NCI-H1417 (cell line): ENCODE data around the gene CNTD1.

Source experiments
- DNase-seq, 3 experiments: peaks; one replicate each; lab custom pipeline; 2025; lab: John Stamatoyannopoulos, UW

CNTD1 gene

DNA sequence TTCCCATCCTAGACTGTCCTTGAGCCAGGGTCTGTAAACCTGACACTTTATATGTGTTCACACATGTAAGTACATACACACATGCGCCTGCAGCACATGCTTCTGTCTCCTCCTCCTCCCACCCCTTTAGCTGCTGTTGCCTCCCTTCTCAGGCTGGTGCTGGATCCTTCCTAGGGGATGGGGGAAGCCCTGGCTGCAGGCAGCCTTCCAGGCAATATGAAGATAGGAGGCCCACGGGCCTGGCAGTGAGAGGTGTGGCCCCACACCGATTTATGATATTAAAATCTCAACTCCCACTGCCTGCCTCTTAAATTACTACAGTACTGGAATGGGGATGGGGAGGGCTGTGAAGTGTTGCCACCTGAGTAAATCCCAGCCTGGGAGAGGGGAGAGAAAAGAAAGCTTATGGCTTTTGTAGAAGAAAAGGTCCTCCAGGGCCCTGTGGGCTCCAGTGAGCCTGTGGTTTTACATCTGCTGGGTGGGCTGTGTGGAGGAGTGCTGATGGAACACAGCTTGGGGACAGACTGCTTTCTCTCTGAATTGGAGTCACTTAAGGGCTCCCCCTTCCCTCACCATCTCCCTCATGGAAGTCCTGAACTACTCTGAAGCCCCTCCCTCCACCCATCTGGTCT, 19.2 kb upstream of the CNTD1 start:
- DNase-seq = no peak

DNA sequence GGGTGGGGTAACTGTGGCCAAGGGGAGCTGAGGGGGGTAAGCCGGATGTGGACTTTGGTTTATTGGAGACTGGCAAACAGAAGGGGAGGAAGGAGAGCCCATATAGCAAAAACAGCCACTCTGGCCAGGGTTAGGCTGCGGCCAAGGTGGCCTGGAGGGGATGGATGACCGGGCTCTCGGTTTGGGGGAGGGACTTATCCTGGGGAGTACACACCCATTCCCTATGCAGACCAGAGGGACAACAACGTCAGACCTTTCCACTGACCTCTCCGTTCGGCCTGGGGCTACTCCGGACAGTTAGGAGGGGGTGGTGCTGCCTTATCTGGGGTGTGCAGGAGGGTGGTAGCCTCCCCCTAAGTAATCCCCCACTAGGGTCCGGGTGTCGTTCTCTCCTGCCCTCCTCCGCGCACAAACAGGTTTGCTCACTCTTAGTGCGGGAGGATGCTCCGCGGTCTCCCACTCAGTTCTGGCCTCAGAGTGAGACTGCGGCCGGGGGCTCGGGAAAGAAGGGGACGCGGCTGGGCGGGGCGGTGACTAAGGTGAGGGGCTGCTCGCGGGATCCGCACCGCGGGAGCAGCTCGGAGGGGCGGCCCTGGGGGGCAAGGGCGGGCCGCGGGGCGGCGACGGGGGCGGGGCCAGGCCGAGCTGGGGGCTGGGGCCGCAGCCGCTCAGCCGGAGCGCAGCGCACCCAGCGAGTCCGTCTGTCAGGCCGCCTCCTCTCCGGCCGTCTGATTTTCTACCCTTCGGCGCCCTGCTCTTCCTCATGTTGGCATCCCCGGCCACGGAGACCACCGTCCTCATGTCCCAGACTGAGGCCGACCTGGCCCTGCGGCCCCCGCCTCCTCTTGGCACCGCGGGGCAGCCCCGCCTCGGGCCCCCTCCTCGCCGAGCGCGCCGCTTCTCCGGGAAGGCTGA, 18.5 kb upstream of the CNTD1 start, which contains the start of gene WNK4:
WNK4 (plus strand) TSS at position 675 of the 915 bp plus-strand sequence; CDS start at position 764, 89 bp downstream.
- DNase-seq = no peak

DNA sequence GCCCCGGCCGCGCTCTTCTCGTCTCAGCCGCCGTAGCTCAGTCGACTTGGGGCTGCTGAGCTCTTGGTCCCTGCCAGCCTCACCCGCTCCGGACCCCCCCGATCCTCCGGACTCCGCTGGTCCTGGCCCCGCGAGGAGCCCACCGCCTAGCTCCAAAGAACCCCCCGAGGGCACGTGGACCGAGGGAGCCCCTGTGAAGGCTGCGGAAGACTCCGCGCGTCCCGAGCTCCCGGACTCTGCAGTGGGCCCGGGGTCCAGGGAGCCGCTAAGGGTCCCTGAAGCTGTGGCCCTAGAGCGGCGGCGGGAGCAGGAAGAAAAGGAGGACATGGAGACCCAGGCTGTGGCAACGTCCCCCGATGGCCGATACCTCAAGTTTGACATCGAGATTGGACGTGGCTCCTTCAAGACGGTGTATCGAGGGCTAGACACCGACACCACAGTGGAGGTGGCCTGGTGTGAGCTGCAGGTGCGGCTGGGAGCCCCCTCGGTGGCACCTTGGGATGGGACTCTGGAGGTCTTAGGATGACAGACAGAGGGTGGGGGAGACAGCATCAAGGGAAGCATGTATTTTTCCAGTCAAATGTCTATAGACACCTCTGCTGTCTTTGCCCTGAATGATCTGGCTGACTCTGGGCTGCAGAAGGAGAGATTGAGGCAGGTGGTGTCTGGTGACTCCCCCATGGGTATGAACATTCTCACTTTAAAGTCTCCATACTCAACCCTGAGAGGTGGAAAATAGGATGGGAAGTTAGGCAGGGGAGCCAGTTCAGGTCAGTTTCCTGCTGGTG, 17.6 kb upstream of the CNTD1 start:
- DNase-seq = no peak

DNA sequence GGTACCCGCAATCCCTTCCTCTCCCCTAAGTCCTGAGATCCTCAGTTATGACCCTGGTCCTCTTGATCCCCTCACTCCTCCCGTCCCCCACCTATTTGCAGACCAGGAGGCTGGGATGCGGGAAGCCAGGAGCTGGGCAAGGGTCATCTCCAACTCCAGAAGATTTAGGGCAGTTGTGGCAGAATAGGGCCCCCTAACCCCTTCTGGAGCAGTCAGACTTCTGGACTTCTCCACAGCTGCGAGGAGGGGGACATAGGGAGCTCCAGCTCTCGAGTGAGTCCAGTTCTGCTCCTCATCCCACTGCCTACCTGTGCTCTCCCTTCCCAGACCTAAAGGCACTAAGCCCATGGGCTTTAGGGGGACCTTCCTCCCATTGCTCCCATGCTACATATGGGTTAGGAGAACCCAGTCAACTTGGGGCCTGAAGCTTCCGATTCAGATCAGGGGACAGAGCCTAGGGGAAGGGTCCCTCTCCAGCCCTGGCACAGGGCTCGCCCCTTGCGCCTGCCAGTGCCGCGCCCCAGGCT, 17.0 kb upstream of the CNTD1 start:
- DNase-seq = no peak

DNA sequence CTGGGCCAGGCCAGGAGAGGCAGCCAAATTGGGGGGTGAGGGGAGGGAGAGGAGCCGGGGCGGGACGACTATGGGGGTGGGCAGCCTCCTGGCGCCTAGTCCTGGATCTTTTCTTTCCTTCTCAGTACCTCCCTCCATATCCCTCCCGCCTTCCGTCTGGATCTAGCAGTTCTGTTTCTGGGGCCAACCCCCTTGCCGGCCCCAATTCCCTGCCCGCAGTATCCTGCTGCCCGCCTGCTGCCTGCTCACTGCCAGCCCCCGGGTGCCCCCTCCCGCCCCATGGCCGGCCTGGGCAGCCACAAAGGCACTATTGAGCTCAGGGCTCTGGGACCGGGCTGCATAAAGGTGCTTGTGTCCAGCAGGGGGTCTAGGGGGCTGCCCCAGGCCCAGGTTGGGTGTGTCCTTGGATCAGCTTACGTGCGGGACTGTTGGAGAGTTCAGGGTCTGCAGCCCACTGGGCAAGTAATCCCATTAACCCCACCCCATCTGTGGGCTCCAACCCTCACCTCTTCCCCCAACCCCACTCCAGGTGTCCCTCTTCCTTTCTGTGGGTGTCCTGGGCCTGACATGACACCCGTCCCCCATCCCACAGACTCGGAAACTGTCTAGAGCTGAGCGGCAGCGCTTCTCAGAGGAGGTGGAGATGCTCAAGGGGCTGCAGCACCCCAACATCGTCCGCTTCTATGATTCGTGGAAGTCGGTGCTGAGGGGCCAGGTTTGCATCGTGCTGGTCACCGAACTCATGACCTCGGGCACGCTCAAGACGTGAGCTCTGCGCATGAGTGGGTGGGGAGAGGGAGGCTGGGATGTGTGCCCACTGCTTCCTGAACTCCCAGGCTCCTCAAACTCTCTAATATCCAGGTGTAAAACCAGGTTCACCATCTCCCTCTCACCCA, 16.2 kb upstream of the CNTD1 start:
- DNase-seq = no peak

DNA sequence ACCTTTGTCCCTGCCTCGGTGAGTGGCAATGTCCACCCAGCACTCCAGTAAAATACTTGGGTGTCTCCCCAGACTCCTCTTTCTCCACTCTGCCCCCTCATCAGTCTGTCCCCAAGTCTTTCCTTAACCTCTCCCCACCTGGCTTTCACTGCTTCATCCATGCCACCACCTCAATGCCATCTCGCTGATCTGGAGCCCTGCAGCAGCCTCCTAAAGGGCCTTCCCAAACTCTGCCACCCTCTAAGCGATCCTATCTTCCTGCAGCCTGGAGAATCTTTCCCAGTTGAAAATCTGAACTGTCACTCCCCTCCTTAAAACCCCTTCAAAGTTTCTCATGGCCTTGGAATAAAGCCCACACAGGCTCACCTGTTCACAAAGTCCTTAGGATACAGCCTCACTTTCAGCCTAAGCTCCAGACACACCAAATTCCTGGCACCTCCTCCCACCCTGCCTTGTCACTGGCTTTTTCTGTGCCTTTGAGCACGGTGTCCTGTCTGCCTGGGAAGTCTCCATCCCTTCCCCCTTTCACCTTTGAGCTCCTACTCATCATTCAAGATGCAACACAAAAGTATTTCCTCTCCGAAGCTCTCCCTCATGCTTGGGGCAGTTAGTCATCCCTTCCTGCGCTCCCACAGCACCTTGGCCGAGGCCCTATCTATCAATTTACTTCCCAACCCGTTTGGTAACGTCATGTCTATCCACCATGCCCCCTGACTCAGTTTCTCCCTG, 15.4 kb upstream of the CNTD1 start:
- DNase-seq = no peak

DNA sequence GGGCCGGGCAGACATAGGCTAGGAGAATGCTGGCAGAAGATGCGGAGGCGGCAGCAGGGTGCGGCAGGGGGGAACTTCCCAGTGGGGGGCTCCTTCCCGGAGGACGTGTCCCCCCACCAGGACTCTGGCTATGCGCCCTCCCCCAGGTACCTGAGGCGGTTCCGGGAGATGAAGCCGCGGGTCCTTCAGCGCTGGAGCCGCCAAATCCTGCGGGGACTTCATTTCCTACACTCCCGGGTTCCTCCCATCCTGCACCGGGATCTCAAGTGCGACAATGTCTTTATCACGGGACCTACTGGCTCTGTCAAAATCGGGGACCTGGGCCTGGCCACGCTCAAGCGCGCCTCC, 14.9 kb upstream of the CNTD1 start:
- DNase-seq = no peak

DNA sequence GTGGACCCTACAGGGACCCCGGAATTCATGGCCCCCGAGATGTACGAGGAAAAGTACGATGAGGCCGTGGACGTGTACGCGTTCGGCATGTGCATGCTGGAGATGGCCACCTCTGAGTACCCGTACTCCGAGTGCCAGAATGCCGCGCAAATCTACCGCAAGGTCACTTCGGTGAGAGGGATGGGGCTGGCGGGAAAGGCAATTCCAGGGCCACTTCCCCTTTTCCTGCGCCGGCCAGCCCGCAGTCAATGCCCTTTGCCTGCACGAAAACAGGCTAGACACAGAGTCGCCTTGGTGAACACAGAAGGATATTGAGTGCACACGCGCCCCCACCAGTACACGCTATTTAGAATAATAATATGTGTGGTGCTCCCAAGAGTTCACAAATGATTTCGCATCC, 14.3 kb upstream of the CNTD1 start:
- DNase-seq = no peak

DNA sequence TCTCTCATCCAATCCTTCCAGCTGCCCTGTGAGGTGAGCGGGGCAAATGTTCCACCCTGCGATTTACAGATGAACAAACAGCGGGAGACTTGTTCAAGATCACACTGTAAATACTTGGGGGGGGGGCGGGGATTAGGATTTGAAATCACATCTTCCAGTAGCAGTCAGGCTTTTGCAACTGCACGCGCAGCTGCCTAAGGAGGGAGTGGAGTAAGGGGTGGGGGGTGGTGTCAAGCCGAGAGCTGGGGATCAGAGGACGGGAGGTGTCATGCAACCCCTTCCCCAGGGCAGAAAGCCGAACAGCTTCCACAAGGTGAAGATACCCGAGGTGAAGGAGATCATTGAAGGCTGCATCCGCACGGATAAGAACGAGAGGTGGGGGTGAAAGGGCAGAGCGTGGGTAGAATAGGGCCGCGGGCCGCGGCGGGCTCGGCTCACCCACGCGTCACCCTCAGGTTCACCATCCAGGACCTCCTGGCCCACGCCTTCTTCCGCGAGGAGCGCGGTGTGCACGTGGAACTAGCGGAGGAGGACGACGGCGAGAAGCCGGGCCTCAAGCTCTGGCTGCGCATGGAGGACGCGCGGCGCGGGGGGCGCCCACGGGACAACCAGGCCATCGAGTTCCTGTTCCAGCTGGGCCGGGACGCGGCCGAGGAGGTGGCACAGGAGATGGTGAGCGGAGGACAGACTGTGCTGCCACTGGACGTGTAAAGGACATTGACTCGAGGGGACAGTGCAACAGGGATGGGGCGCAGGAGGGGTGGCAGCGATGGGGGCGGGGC, 13.7 kb upstream of the CNTD1 start:
- no peak for DNase-seq

DNA sequence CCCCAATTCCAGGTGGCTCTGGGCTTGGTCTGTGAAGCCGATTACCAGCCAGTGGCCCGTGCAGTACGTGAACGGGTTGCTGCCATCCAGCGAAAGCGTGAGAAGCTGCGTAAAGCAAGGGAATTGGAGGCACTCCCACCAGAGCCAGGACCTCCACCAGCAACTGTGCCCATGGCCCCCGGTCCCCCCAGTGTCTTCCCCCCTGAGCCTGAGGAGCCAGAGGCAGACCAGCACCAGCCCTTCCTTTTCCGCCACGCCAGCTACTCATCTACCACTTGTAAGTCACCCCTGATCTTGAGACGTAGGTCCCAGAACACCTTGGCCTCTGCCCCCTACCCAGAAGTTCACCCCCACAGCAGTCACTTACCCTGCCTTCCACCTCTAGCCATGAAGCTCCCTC, 11.4 kb upstream of the CNTD1 start:
- no peak for DNase-seq

DNA sequence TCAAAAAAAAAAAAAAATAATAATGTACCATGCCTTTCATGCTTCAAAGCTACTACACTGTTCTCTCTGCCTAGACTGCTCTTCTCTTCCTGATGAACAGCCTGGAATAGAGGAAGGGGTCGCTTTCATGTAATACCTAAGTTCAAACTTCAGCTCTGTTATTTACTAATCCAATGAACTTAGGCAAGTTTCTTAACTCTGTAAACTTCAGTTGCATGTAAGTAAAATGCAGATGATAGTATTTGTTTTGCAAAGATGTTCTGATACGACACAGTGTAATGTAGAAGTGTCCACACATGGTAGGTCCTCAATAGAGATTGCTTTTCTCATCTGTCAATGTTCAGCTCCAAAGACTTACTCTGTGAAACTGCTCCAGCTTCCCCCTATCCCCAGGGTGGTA, 6.7 kb upstream of the CNTD1 start:
- no peak for DNase-seq

DNA sequence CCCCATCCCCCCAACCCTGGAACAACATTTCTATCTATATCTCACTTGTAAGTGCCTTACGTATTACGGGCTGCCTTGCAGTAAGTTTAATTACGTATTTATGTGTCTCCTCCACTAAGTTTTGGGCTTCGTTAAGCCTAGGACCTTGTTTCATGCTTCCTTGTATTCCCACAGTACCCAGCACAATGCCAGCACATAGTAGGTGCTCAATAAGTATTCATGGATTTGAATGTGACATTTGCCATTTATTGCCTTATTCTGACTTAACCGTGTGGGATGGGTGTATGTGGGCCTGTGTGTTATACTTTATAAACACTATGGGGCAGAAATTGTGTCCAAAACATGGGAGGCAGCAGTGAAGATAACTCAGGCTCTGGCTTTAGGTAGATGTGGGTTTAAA, 6.1 kb upstream of the CNTD1 start:
- no peak for DNase-seq

DNA sequence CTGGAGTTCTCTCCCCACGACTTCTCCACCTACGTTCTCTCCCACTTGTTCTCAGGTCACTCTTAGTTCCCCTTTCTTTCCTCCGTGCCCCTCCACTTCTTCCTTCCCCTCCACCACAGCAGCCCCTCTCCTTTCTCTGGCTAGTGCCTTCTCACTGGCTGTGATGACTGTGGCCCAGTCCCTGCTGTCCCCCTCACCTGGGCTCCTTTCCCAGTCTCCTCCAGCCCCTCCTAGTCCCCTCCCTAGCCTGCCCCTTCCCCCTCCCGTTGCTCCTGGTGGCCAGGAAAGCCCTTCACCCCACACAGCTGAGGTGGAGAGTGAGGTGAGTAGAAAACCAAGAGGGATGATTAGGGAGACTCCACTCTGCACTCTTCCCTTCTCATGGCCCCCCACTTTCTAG, 3.6 kb upstream of the CNTD1 start:
- no peak for DNase-seq

DNA sequence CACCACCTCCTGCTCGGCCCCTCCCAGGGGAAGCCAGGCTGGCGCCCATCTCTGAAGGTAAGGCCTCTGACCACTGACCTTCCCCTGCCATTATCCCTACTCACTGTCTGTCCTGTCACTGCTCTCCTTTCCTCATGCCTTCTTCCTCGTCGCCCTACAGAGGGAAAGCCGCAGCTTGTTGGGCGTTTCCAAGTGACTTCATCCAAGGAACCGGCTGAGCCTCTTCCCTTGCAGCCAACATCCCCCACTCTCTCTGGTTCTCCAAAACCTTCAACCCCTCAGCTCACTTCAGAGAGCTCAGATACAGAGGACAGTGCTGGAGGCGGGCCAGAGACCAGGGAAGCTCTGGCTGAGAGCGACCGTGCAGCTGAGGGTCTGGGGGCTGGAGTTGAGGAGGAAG, 3.2 kb upstream of the CNTD1 start:
- no peak for DNase-seq

DNA sequence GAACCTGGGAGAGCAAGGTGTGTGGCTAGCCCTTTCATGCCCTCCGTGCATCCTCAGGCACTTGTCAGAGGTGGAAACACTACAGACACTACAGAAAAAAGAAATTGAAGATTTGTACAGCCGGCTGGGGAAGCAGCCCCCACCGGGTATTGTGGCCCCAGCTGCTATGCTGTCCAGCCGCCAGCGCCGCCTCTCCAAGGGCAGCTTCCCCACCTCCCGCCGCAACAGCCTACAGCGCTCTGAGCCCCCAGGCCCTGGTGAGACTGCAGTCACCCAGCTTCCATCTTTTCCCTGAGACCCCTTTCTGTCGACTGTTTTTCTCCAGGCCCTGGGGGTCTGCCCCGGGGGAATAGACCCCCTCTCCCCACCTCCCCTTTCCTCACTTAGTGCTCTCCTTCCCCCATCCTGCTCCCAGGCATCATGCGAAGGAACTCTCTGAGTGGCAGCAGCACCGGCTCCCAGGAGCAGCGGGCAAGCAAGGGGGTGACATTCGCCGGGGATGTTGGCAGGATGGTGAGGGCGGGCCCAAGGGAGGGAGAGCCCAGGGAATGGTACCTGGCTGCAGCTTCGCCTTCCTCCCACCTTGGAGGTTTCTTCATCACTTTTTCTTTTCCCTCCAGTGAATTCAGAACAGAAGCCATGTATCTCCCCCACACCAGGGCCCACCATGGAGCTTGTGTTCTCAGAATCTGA, 2.4 kb upstream of the CNTD1 start:
- DNase-seq = no peak

DNA sequence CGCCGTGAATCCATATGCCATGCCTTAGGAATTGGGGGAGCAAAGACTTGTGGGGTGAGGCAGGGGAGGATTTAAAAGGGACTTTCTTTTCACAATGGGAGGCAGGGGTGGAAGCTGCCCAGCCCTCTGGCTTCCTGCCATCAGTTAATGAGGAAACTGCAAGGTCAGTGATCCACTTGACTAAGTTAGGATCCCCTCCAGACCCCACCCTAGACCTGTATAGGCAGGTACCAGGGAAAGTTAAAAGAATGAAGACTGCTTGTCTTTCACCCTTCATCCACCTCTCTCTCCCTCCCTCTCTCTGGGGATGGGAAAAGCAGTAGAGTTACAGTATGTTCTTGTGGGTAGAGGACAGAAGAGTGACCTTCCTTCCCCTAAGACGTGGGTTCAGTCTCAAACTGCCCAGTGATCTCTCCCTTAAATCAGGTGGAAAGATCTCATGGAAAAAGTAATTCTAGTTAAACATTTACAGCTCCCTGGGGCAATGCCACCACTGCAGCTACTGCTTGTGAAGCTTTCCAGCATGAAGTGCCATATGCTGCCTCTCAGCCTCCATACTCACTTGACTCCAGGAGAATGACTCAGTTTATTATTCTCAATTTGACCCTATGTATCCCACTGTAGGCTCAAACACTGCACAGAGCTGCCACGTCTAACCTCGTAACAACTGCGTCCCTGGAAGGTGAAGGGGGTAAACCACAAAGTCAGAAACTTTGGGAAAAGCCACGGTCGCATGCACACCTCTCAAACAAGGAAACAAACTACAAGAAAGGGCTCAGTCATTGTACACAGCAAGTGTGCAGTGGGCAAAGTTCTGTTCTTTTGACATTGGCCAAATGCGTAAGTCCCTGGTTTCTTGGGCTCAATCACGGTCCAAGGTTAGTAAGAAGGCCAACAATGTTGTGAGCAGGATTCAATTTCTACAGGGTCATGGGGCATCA, 1.3 kb upstream of the CNTD1 start:
- no peak for DNase-seq

DNA sequence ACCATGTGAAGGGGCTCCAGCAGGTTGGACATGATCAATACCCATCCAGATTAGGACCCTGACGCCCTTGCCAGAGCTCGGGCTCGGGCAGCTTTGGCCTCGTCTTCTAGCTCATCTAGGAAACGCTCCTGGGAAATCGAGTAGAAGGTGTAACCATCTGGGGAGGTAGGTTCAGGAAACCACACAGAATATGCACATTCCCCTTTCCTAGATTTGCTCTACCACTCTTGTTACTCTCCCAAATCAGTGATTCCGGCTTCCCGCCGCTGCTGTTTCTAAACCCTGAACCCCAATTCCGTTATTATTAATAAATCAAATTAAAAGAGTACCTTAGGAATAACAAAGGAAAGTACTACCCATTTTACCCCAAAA, 664 bp upstream of the CNTD1 start:
- peak in 1 of 3 experiments; percentile 33 for DNase-seq
